ENCODE results near the gene MRPL14. TPM values are rescaled to one million over a fixed set of nuclear protein-coding genes. Genes with fewer than 3 reads are reported as not detected.
A peak's percentile ranks its signal among the peaks of the same experiment; 100 is the strongest.

MRPL14 gene
- total and polyA plus RNA-seq, 9 of the 15 experiments (the other 6 are each of a cell fraction or from before 2014, with no cell fraction given), result 126 to 424 (median 165) TPM

GRCh38 chr6:44128020-44128917, 1.0 kb upstream of the MRPL14 start (continued):
- TF ChIP-seq SIN3A (IDR thresholded peaks at IDR 0.05; ENCODE audit: borderline replicate concordance in 2 of 2, control insufficient read depth in 1 of 2, low read depth in 2 of 2, low read length in 2 of 2) (0 out of 4 replicates have a peak, but pooled peaks have one; percentile 6 to 10), ARID1B (IDR thresholded peaks at IDR 0.05) (peak; percentile 11), GTF2A2 (tag; IDR thresholded peaks at IDR 0.05) (no peak), SETDB1 (IDR thresholded peaks at IDR 0.05; ENCODE audit: low read length) (no peak), TCFL5 (CRISPR knock-in tag; conservative IDR thresholded peaks at IDR 0.05) (no peak), CLOCK (CRISPR knock-in tag; IDR thresholded peaks at IDR 0.05; ENCODE audit: borderline replicate concordance) (no peak), BACH1 (tag; IDR thresholded peaks at IDR 0.05) (no peak), RBFOX2 (IDR thresholded peaks at IDR 0.05; ENCODE audit: low read depth, low read length) (peak; percentile 66), TCF15 (CRISPR knock-in tag; IDR thresholded peaks at IDR 0.05) (0 out of 2 replicates have a peak, but pooled peaks have one; percentile 5), TAF1 (IDR thresholded peaks at IDR 0.05; ENCODE audit: control insufficient read depth, extremely low read depth, insufficient read depth, low read length, severe bottlenecking) (peak; percentile 39), SMAD2 (IDR thresholded peaks at IDR 0.05; ENCODE audit: low read depth, low read length) (no peak), HDAC3 (IDR thresholded peaks at IDR 0.05; ENCODE audit: borderline replicate concordance, partially characterized antibody) (no peak), KDM2B (CRISPR knock-in tag; IDR thresholded peaks at IDR 0.05) (no peak), THRA (IDR thresholded peaks at IDR 0.05) (no peak), SMARCE1 (IDR thresholded peaks at IDR 0.05) (0 out of 2 replicates have a peak, but pooled peaks have one; percentile 28), NR2C2 (CRISPR knock-in tag; IDR thresholded peaks at IDR 0.05) (no peak), NR2C2 (tag; IDR thresholded peaks at IDR 0.05) (peak; percentile 57), GABPA (tag; conservative IDR thresholded peaks at IDR 0.05; ENCODE audit: low read depth) (no peak), TBP (optimal IDR thresholded peaks at IDR 0.05; ENCODE audit: low read depth, low read length) (no peak), ELK3 (CRISPR knock-in tag; IDR thresholded peaks at IDR 0.05) (no peak), PURB (CRISPR knock-in tag; IDR thresholded peaks at IDR 0.05; ENCODE audit: low read depth) (0 out of 2 replicates have a peak, but pooled peaks have one; percentile 66)

Data from K562 (cell line).